Heart left ventricle (tissue), 13 donors: ENCODE data around the gene GNA15.

Source experiments
- POLR2A ChIP-seq, 2 donors: fragments of 450-650 bp; IDR thresholded peaks; one replicate each; pipeline ENCODE4 v1.6.1; 2017; ENCODE audit warnings: antibody characterized with exemption in 2 of 2, mild to moderate bottlenecking in 2 of 2, moderate library complexity in 2 of 2
- TF ChIP-seq, protein P1 (sequence below), 12 donors: fragments of 200-600 bp; sonication (generic) in 4 of 12; IDR thresholded peaks; one replicate each; pipeline versions ENCODE4 v1.5.0 to v1.8.0; 2018 to 2022; ENCODE audit warnings: antibody characterized with exemption in 12 of 12, mild to moderate bottlenecking in 5 of 12
- donor health status: ischemic (EF 13 %, LVEDD 7.1; RV severe dilation, severe dysfunction).
- donor health status: DM: no; HTN: yes; CAD: no.
- donor health status: DM: no; HTN: no; CAD: no.
- donor health status: ischemic (EF 25% LVEDD 6.9; RV normal size, moderate dysfunction).
- donor health status: ischemic (EF 25% LVEDD 5.7; RV mildly dilated, moderate dysfunction).
- donor health status: ischemic (EF 35%, LVEDD 5.7; RV mildly dilated, moderate dysfunction).
- donor health status: nonischemic (EF 11% LVEDD 7.7; RV severe dilation, severe dysfunction).
- donor health status: DM: yes; HTN: yes; CAD: no.
- donor health status: PGD.
- donor health status: ischemic (EF 29% LVEDD 5.4; RV normal size, mild dysfunction).
- donor health status: nonischemic (EF 23%, LVEDD 6.1; RV moderate dilation, normal function).

DNA sequence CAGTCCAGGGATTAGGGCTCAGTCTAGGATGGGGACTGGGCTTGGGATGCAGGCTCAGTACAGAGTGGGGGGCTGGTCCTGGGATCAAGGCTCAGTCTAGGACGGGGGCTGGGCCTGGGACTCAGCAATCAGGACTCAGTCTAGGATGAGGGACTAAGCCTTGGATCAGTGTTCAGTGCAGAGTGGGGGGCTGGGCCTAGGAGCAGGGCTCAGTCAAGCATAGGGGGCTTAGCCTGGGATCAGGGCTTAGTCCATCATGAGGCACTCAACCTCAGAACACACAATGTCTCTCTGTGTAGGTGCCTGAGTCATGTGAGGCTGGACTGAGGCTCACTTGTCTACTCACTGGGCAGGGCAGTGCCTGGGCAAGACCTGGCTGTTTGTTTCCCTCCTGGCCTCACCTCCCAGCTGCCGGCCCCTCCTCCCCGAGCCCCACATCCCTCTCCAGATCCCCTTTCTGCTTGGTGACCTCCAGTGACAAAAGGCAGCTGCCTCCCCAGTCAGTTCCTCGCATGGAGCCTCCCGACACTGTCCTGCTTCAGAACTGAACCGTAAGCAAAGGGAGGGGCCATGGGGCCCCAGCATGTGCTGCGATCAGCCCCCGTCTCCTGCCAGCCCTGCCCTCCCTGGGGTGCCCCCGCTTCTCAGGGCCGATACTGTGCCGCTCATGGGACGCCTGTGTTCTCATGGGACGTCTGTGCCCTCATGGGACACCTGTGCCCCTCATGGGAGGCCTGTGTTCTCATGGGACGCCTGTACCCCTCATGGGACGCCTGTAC lies 36.2 kb downstream of the GNA15 start:
- TF ChIP-seq, protein P1, sequence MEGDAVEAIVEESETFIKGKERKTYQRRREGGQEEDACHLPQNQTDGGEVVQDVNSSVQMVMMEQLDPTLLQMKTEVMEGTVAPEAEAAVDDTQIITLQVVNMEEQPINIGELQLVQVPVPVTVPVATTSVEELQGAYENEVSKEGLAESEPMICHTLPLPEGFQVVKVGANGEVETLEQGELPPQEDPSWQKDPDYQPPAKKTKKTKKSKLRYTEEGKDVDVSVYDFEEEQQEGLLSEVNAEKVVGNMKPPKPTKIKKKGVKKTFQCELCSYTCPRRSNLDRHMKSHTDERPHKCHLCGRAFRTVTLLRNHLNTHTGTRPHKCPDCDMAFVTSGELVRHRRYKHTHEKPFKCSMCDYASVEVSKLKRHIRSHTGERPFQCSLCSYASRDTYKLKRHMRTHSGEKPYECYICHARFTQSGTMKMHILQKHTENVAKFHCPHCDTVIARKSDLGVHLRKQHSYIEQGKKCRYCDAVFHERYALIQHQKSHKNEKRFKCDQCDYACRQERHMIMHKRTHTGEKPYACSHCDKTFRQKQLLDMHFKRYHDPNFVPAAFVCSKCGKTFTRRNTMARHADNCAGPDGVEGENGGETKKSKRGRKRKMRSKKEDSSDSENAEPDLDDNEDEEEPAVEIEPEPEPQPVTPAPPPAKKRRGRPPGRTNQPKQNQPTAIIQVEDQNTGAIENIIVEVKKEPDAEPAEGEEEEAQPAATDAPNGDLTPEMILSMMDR (IDR thresholded peaks at IDR 0.05): no peak
- TF ChIP-seq POLR2A (IDR thresholded peaks at IDR 0.05): no peak
